Lung (tissue), 12 donors: ENCODE data around the gene CDH4. TPM values are rescaled to one million over a fixed set of nuclear protein-coding genes. Genes with fewer than 3 reads are reported as not detected.

Experiments used
- ATAC-seq: fragments of 200-7000 bp; cut with Tn5 transposase; one replicate; pipeline ENCODE4 v1.9.1; 2020; ENCODE audit warnings: moderate number of reproducible peaks; ENCODE audit not compliant: insufficient read depth, low FRiP score
- DNase-seq, 3 donors: peaks; one replicate each; pipeline ENCODE4 v3.0.0-alpha.2; 2013 to 2017
- H3K27ac ChIP-seq, 2 donors: one replicate each; pipeline ENCODE4 v1.5.1; 2013; ENCODE audit warnings: mild to moderate bottlenecking in 2 of 2, moderate library complexity in 2 of 2, control low read depth in 1 of 2, inconsistent platforms in 1 of 2, low read depth in 1 of 2, low read length in 1 of 2
- H3K27me3 ChIP-seq, 3 donors: one replicate each; pipeline ENCODE4 v1.5.1; 2013; ENCODE audit warnings: low read length in 2 of 3; ENCODE audit not compliant: control insufficient read depth in 3 of 3, insufficient read depth in 3 of 3
- H3K36me3 ChIP-seq, 4 donors: one replicate each; pipeline ENCODE4 v1.5.1; 2013; ENCODE audit warnings: low read length in 4 of 4, mild to moderate bottlenecking in 1 of 4, moderate library complexity in 1 of 4; ENCODE audit not compliant: control insufficient read depth in 4 of 4, insufficient read depth in 4 of 4
- H3K4me1 ChIP-seq, 5 donors: one replicate each; pipeline ENCODE4 v1.5.1; 2013; ENCODE audit warnings: low read length in 5 of 5, mild to moderate bottlenecking in 2 of 5, moderate library complexity in 1 of 5; ENCODE audit not compliant: control insufficient read depth in 5 of 5, insufficient read depth in 5 of 5
- H3K4me3 ChIP-seq: one replicate; pipeline ENCODE4 v1.5.1; 2013; ENCODE audit warnings: mild to moderate bottlenecking, control low read depth, moderate library complexity
- H3K9ac ChIP-seq, 2 donors: one replicate each; pipeline ENCODE4 v1.5.1; 2013; ENCODE audit warnings: low read length in 2 of 2, control low read depth in 1 of 2; ENCODE audit not compliant: insufficient read depth in 1 of 2
- H3K9me3 ChIP-seq, 4 donors: one replicate each; pipeline ENCODE4 v1.5.1; 2013; ENCODE audit warnings: low read length in 3 of 4, mild to moderate bottlenecking in 1 of 4, moderate library complexity in 1 of 4; ENCODE audit not compliant: control insufficient read depth in 4 of 4, insufficient read depth in 3 of 4
- CTCF ChIP-seq: IDR thresholded peaks from 2 replicates; pipeline ENCODE4 v1.5.1; 2012; ENCODE audit warnings: mild to moderate bottlenecking; ENCODE audit errors: control extremely low read depth, extremely low read depth
- WGBS, 2 donors: extraction: QIAGEN DNeasy Blood & Tissue Kit; methylation state at CpG; one replicate each; pipeline ENCODE4 v1.1.7; 2013; 5-methylcytosine and 5-hydroxymethylcytosine counted together
- polyA plus RNA-seq, 2 donors: library from polyadenylated mRNA; stranded (reverse); fragments of 200-250 nt; gene quantifications; one replicate each; pipeline ENCODE4 v1.2.1, GENCODE V29; 2013
- total RNA-seq, 2 donors: library from RNA; depleted of rRNA in 1 of 2; stranded (reverse); fragments of >200 nt in 1 of 2; gene quantifications; one replicate each; pipeline ENCODE4 v1.2.1, GENCODE V29; 2014 to 2021
- donor health status: control.
- donor health status: control.
- donor health status: Bipolar disorder and iron deficiency.
- donor health status: healthy.
- donor health status: DM: yes; HTN: yes; CAD: no.

CDH4 gene
- total and polyA plus RNA-seq, 4 donors: 0.10 to 2.1 (median 0.34) TPM

GRCh38 chr20:61657721-61658377 lies 405.8 kb downstream of the CDH4 start:
- no peak for TF ChIP-seq CTCF
- Histone ChIP-seq H3K4me3 (no peak overlapping the region), H3K36me3 (no peaks in the 10 kb centered on the region), H3K27me3 (no peaks in the 10 kb centered on the region), H3K27ac (no peak overlapping the region), H3K9me3 (peaks cover 0 to 8% (median 0%) of the 10 kb centered on the region in 4 donors), H3K4me1 (no peaks in the 10 kb centered on the region), H3K9ac (no peak overlapping the region)
- DNase-seq (no peak), ATAC-seq (no peak)
- 89 to 95% methylated on average over 15 of the region's 15 CpGs for WGBS, 2 donors

DNA sequence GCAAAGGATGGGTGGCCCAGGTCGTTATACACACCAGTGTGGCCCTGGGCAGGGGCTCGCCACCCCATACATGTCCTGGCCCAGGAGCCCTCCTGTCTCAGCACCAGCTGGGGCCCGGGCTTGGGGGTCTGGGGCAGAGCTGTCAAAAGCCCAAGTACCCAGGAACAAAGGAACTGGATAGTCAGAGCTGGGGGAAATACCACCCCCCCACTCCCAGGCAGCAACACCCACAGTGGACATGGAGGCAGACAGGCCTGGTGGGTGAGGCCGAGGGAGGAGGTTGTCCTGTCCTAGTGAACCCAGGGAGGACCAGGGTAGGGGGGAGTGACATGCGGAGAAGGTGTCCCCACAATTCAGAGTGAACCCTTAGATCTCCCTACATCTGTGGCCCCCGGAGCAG lies 406.5 kb downstream of the CDH4 start:
- H3K4me3 ChIP-seq: no peak overlapping the region
- no peak overlapping the region for H3K27ac ChIP-seq
- DNase-seq: no peak
- no peak for ATAC-seq
- H3K9ac ChIP-seq: no peak overlapping the region
- no peaks in the 10 kb centered on the region for H3K36me3 ChIP-seq
- peaks cover 0 to 8% (median 0%) of the 10 kb centered on the region in 4 donors for H3K9me3 ChIP-seq
- WGBS, 2 donors: 88 to 92% methylated on average over 6 of the region's 6 CpGs
- no peaks in the 10 kb centered on the region for H3K27me3 ChIP-seq
- TF ChIP-seq CTCF: no peak
- no peaks in the 10 kb centered on the region for H3K4me1 ChIP-seq

GRCh38 chr20:61659246-61659993 lies 407.4 kb downstream of the CDH4 start:
- Histone ChIP-seq H3K9ac (no peak overlapping the region), H3K9me3 (peaks cover 0 to 8% (median 0%) of the 10 kb centered on the region in 4 donors), H3K4me1 (peaks cover 0 to 4% (median 0%) of the 10 kb centered on the region in 5 donors), H3K36me3 (no peaks in the 10 kb centered on the region), H3K4me3 (no peak overlapping the region), H3K27ac (no peak overlapping the region), H3K27me3 (no peaks in the 10 kb centered on the region)
- WGBS, 2 donors: 48 to 56% methylated on average over 11 of the region's 11 CpGs
- no peak for ATAC-seq
- no peak for DNase-seq
- TF ChIP-seq CTCF: no peak
